H1 (cell line): ENCODE measurements around the gene NCOA1. TPM values are rescaled to one million over a fixed set of nuclear protein-coding genes. Genes with fewer than 3 reads are reported as not detected.

Source experiments
- CTCF ChIA-PET: fragments of 300-600 bp; sonication (Branson Sonifier 250); formaldehyde crosslinking; loops from one replicate; lab custom pipeline; 2021; ENCODE audit not compliant: partially characterized antibody; lab: Charles Lee
- POLR2A ChIA-PET: fragments of 300-600 bp; sonication (Branson Sonifier 250); formaldehyde crosslinking; loops from one replicate; lab custom pipeline; 2021; ENCODE audit warnings: inconsistent platforms; ENCODE audit not compliant: partially characterized antibody; lab: Charles Lee
- DNase-seq, 2 experiments: peaks; one replicate each; pipeline versions ENCODE4 v3.0.0 to v3.0.0-alpha.2; 2010 to 2022; ENCODE audit warnings: low spot score in 2 of 2, low read depth in 1 of 2, mixed read lengths in 1 of 2
- FAIRE-seq: peaks from 2 replicates; lab custom pipeline; 2011; peaks lifted over from hg19 to GRCh38; lab: Jason Lieb, UNC
- H2AFZ ChIP-seq: 2 replicates; pipeline ENCODE4 v1.8.1; 2012; ENCODE audit warnings: low read length, inconsistent platforms
- H2AK5ac ChIP-seq: 2 replicates; pipeline ENCODE4 v1.6.1; 2013; ENCODE audit warnings: low read depth, low read length
- H2BK120ac ChIP-seq: replicated peaks from 2 replicates; pipeline ENCODE3; 2013; ENCODE audit warnings: low read depth, low read length, inconsistent platforms
- H2BK12ac ChIP-seq: 2 replicates; pipeline ENCODE4 v1.6.1; 2013; ENCODE audit warnings: low read depth, low read length
- H2BK15ac ChIP-seq: 2 replicates; pipeline ENCODE4 v1.6.1; 2013; ENCODE audit warnings: low read length
- H2BK20ac ChIP-seq: 2 replicates; pipeline ENCODE4 v1.6.1; 2013; ENCODE audit warnings: low read length
- H2BK5ac ChIP-seq: 2 replicates; pipeline ENCODE4 v1.6.1; 2013; ENCODE audit warnings: low read depth, low read length
- H3K14ac ChIP-seq: 2 replicates; pipeline ENCODE4 v1.6.1; 2013; ENCODE audit warnings: inconsistent platforms; ENCODE audit not compliant: insufficient read length
- H3K18ac ChIP-seq: 2 replicates; pipeline ENCODE4 v1.6.1; 2013; ENCODE audit warnings: low read length; ENCODE audit errors: extremely low read depth
- H3K23ac ChIP-seq: 2 replicates; pipeline ENCODE4 v1.6.1; 2013; ENCODE audit warnings: inconsistent platforms; ENCODE audit not compliant: insufficient read length
- H3K23me2 ChIP-seq: 2 replicates; pipeline ENCODE4 v1.6.1; 2013; ENCODE audit warnings: low read depth, low read length
- H3K27ac ChIP-seq: 2 replicates; pipeline ENCODE4 v1.6.1; 2011; ENCODE audit warnings: low read depth, low read length, inconsistent platforms
- H3K27me3 ChIP-seq, 4 experiments: replicated peaks in 1 of 4; 1 replicate in 1 of 4; 2 replicates in 3 of 4; pipeline versions ENCODE4 v1.6.1 to v1.8.1; 2011 to 2013; ENCODE audit warnings: low read length in 3 of 4, mild to moderate bottlenecking in 3 of 4, inconsistent platforms in 2 of 4, mixed read lengths in 2 of 4, moderate library complexity in 1 of 4; ENCODE audit not compliant: control insufficient read depth in 3 of 4, insufficient read depth in 3 of 4; ENCODE audit errors: extremely low read depth in 1 of 4
- H3K36me3 ChIP-seq, 4 experiments: 2 replicates each; pipeline versions ENCODE4 v1.6.1 to v1.8.1; 2011 to 2013; ENCODE audit warnings: mild to moderate bottlenecking in 4 of 4, low read length in 3 of 4, moderate library complexity in 2 of 4, control low read depth in 1 of 4, inconsistent platforms in 1 of 4; ENCODE audit not compliant: insufficient read depth in 4 of 4, control insufficient read depth in 2 of 4
- H3K4ac ChIP-seq: replicated peaks from 2 replicates; pipeline ENCODE3; 2013; ENCODE audit warnings: low read length, low read depth, mixed read lengths, inconsistent platforms; ENCODE audit not compliant: insufficient read length
- H3K4me1 ChIP-seq, 4 experiments: replicated peaks in 1 of 4; 1 replicate in 1 of 4; 2 replicates in 3 of 4; pipeline versions ENCODE4 v1.6.1 to v1.8.1; 2011 to 2013; ENCODE audit warnings: low read length in 3 of 4, inconsistent platforms in 2 of 4, mixed read lengths in 1 of 4; ENCODE audit not compliant: insufficient read depth in 4 of 4, control insufficient read depth in 3 of 4
- H3K4me2 ChIP-seq, 2 experiments: 2 replicates each; pipeline versions ENCODE4 v1.6.1 to v1.8.1; 2011 to 2013; ENCODE audit warnings: low read depth in 2 of 2, low read length in 2 of 2, control low read depth in 1 of 2, inconsistent platforms in 1 of 2, mild to moderate bottlenecking in 1 of 2; ENCODE audit not compliant: insufficient read depth in 1 of 2
- H3K4me3 ChIP-seq, 4 experiments: fragments of 200-600, 300-600 bp in 1 of 4; sonication (generic), shearing (Covaris generic), sonication (Bioruptor Twin) in 1 of 4; 2 replicates each; pipeline versions ENCODE4 v1.5.1 to v1.8.1; 2011 to 2016; ENCODE audit warnings: low read length in 4 of 4, low read depth in 3 of 4, control low read depth in 2 of 4, inconsistent platforms in 2 of 4, mild to moderate bottlenecking in 2 of 4, mixed read lengths in 1 of 4, moderate library complexity in 1 of 4; ENCODE audit not compliant: insufficient read depth in 2 of 4; ENCODE audit errors: extremely low read depth in 1 of 4
- H3K56ac ChIP-seq: replicated peaks from 2 replicates; pipeline ENCODE3; 2013; ENCODE audit warnings: low read depth, mild to moderate bottlenecking, mixed read lengths, low read length, inconsistent platforms; ENCODE audit not compliant: insufficient read length
- H3K79me1 ChIP-seq: 2 replicates; pipeline ENCODE4 v1.6.1; 2013; ENCODE audit warnings: low read depth, low read length, control low read depth
- H3K79me2 ChIP-seq, 2 experiments: 2 replicates each; pipeline versions ENCODE4 v1.6.1 to v1.8.1; 2012 to 2013; ENCODE audit warnings: low read length in 2 of 2, mild to moderate bottlenecking in 2 of 2, inconsistent platforms in 1 of 2; ENCODE audit not compliant: insufficient read depth in 2 of 2, control insufficient read depth in 1 of 2
- H3K9ac ChIP-seq, 4 experiments: replicated peaks in 1 of 4; 1 replicate in 1 of 4; 2 replicates in 3 of 4; pipeline versions ENCODE4 v1.6.1 to v1.8.1; 2011 to 2013; ENCODE audit warnings: low read depth in 3 of 4, low read length in 3 of 4, control low read depth in 2 of 4, mild to moderate bottlenecking in 2 of 4, moderate library complexity in 2 of 4, inconsistent platforms in 1 of 4; ENCODE audit errors: extremely low read depth in 1 of 4
- H3K9me3 ChIP-seq, 2 experiments: 2 replicates each; pipeline versions ENCODE4 v1.6.1 to v1.8.1; 2012 to 2013; ENCODE audit warnings: mild to moderate bottlenecking in 2 of 2, moderate library complexity in 2 of 2, control low read depth in 1 of 2, inconsistent platforms in 1 of 2, low read depth in 1 of 2, low read length in 1 of 2, mixed read lengths in 1 of 2; ENCODE audit not compliant: insufficient read depth in 2 of 2
- H4K20me1 ChIP-seq, 2 experiments: replicated peaks in 1 of 2; 2 replicates each; pipeline versions ENCODE3 to v1.8.1; 2011 to 2013; ENCODE audit warnings: inconsistent platforms in 2 of 2, low read length in 2 of 2, mild to moderate bottlenecking in 1 of 2; ENCODE audit not compliant: insufficient read depth in 2 of 2, control insufficient read depth in 1 of 2
- H4K5ac ChIP-seq: 2 replicates; pipeline ENCODE4 v1.6.1; 2013; ENCODE audit warnings: low read length, low read depth, mixed read lengths, inconsistent platforms; ENCODE audit not compliant: insufficient read length
- H4K8ac ChIP-seq: 2 replicates; pipeline ENCODE4 v1.8.0; 2013; ENCODE audit warnings: mild to moderate bottlenecking, moderate library complexity, low read length, inconsistent platforms; ENCODE audit not compliant: insufficient read depth; ENCODE audit errors: extremely low read depth
- H4K91ac ChIP-seq: replicated peaks from 2 replicates; pipeline ENCODE3; 2013; ENCODE audit warnings: low read length, mixed read lengths, inconsistent platforms; ENCODE audit not compliant: insufficient read length
- CREB1 ChIP-seq: IDR thresholded peaks from 2 replicates; pipeline ENCODE4 v1.6.1; 2012; ENCODE audit warnings: inconsistent platforms
- JUN ChIP-seq: IDR thresholded peaks from 2 replicates; pipeline ENCODE4 v1.6.1; 2011; ENCODE audit warnings: low read depth, mild to moderate bottlenecking, improper control_type of control experiment, low read length
- MAX ChIP-seq: IDR thresholded peaks from 2 replicates; pipeline ENCODE4 v1.6.1; 2012; ENCODE audit warnings: inconsistent platforms
- RAD21 ChIP-seq, 2 experiments: IDR thresholded peaks in 1 of 2; conservative IDR thresholded peaks in 1 of 2; 2 replicates each; pipeline ENCODE4 v1.6.1; 2011; ENCODE audit warnings: low read depth in 2 of 2, low read length in 2 of 2, improper control_type of control experiment in 1 of 2, inconsistent platforms in 1 of 2, mild to moderate bottlenecking in 1 of 2, moderate library complexity in 1 of 2
- RNF2 ChIP-seq: fragments of 200-900, 300-1000 bp; sonication (generic); IDR thresholded peaks from 2 replicates; pipeline ENCODE4 v1.7.1; 2016; ENCODE audit warnings: borderline replicate concordance, low read depth, mild to moderate bottlenecking, antibody characterized with exemption, low read length; ENCODE audit not compliant: poor library complexity, severe bottlenecking; ENCODE audit errors: missing control alignments
- TEAD4 ChIP-seq: IDR thresholded peaks from 2 replicates; pipeline ENCODE4 v1.6.1; 2012; ENCODE audit warnings: low read depth, low read length, inconsistent platforms, mixed read lengths
- WGBS, 2 experiments: shearing (Covaris generic) in 1 of 2; methylation state at CpG; one replicate each; pipeline versions ENCODE4 v1.1.6 to v1.1.7; 2013 to 2015; ENCODE audit warnings: low lambda C conversion rate in 2 of 2, mixed read lengths in 2 of 2, inconsistent platforms in 1 of 2, low coverage in 1 of 2, missing lambda C conversion rate in 1 of 2; ENCODE audit not compliant: insufficient replicate concordance in 2 of 2, insufficient coverage in 1 of 2, insufficient read length in 1 of 2; ENCODE audit errors: extremely low coverage in 1 of 2, missing lambda C conversion rate in 1 of 2; 5-methylcytosine and 5-hydroxymethylcytosine counted together
- long read RNA-seq, 2 experiments: library from RNA in 1 of 2; library from capped mRNA in 1 of 2; stranded (forward); transcript quantifications; one replicate each; pipeline ENCODE4 v2.0.0, GENCODE V29; 2021; ENCODE audit warnings: inconsistent platforms in 1 of 2
- polyA minus RNA-seq, 3 experiments: library from RNA; depleted of rRNA, polyadenylated mRNA; stranded (reverse); fragments of >200 nt; gene quantifications; 1 replicate in 2 of 3; 2 replicates in 1 of 3; pipeline ENCODE4 v1.2.3, GENCODE V29; 2011
- polyA plus RNA-seq, 7 experiments: library from polyadenylated mRNA; depleted of rRNA in 3 of 7; stranded (reverse) in 5 of 7; unstranded in 2 of 7; fragments of >200 nt in 5 of 7; fragments of 200-250 nt in 2 of 7; gene quantifications; 1 replicate in 5 of 7; 2 replicates in 1 of 7; 4 replicates in 1 of 7; pipeline versions ENCODE4 v1.2.1 to v1.2.3, GENCODE V29; 2011 to 2013; ENCODE audit warnings: missing spikeins in 2 of 7, mixed read lengths in 2 of 7
- total RNA-seq: library from RNA; stranded (reverse); fragmentation: NEBNext Ultra II Directional; extraction: Animal tissue kit (Norgen Biotek cat#: 25700); gene quantifications from 2 replicates; pipeline ENCODE4 v1.2.1, GENCODE V29; 2021

NCOA1 gene
- total RNA-seq: 16.6 and 17.9 TPM in 2 replicates
- 8.3 and 12.8 TPM in 2 replicates for polyA plus RNA-seq (2011; rRNA removed)
- 12.0 TPM for polyA plus RNA-seq (2011; cell fraction: cytosol; rRNA removed)
- polyA plus RNA-seq (2011; cell fraction: nucleus; rRNA removed): 12.3 TPM
- polyA plus RNA-seq (2012, experiment 1 of 2): 8.1 to 11.5 TPM (median 10.3 TPM) in 4 replicates
- polyA plus RNA-seq (2012, experiment 2 of 2): 0.75 TPM
- 8.9 TPM for polyA plus RNA-seq (2013, experiment 1 of 2)
- 8.7 TPM for polyA plus RNA-seq (2013, experiment 2 of 2)
- polyA minus RNA-seq (2011; rRNA and poly(A)+ RNA removed): 40.0 and 47.1 TPM in 2 replicates
- 15.0 TPM for polyA minus RNA-seq (2011; cell fraction: cytosol; rRNA and poly(A)+ RNA removed)
- 59.0 TPM for polyA minus RNA-seq (2011; cell fraction: nucleus; rRNA and poly(A)+ RNA removed)
- long read RNA-seq, experiment 1, partial matches to known transcripts: 7 of 16 reads
- long read RNA-seq, experiment 1, other reads (novel, unspliced or antisense): 9 of 16 reads
- long read RNA-seq, experiment 2, partial matches to known transcripts: 1 of 2 reads
- long read RNA-seq, experiment 2, other reads (novel, unspliced or antisense): 1 of 2 reads

DNA sequence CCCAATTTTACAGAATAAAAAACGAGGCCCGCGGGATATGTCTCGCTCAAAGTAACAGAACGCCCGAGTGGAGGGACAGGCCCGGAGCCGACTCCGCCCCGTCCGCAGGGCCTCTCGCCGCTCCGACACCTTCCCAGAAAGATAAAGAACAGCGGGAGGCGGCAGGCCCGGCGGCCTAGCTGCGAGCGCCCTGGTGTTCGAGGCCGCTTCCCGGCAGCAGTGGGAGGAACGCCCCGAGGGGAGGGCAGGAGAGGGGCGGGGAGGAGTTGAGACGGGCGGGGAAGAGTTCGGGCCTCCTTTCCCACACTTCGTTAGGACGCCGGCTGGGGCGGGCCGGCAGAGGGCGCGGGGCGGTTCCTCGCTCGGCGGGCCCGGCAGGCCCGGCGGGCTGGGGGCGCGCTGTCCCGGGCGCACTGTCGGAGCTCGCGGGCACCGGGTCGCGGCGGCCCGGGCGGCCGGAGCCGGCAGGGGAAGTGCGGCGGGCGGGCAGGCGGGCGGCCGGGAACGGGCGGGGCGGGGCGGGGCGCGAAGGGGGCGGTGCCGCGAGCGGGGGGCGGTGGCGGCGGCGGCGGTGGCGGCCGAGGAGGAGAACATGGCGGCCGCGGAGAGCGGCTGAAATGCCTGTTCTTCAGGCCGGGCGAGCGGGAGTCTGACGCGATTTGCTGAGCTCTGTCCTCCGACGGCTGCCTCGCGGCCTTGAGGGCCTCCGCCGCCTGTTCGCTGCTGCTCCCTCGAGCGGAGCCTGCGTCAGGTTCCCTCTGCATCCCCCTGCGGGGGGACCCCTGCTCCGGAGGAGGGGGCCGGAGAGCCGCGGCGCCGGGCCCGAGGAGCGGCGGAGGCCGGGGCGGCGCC is at the start of gene NCOA1:
TSS of gene NCOA1 (plus strand) at position 565 of the 852 bp plus-strand sequence. CDS start 167,424 bp downstream, outside the sequence.
- H3K27ac ChIP-seq: peak within 1 kb of the TSS; percentile 60; the same call in 1 of the 2 replicates
- peak within 1 kb of the TSS; percentile 91; the same call in 1 of the 2 replicates for H2BK5ac ChIP-seq
- H3K23ac ChIP-seq: no peak within 1 kb of the TSS
- peaks cover 19% of the 10 kb centered on the region for H3K23me2 ChIP-seq
- peak within 1 kb of the TSS; percentile 64; the same call in 1 of the 2 replicates for H4K8ac ChIP-seq
- peak within 1 kb of the TSS; percentile 96; the same call in 1 of the 2 replicates for H3K18ac ChIP-seq
- H2BK20ac ChIP-seq: no peak within 1 kb of the TSS
- H3K79me2 ChIP-seq: peaks cover 0 to 32% of the 10 kb centered on the region in 2 experiments; a peak in 2 of 4 replicates
- peaks cover 0 to 5% of the 10 kb centered on the region in 2 experiments for H4K20me1 ChIP-seq
- H4K91ac ChIP-seq: peak within 1 kb of the TSS; percentile 58
- H2AFZ ChIP-seq: peak within 1 kb of the TSS; percentile 91; the same call in 1 of the 2 replicates
- H2BK12ac ChIP-seq: peak within 1 kb of the TSS; percentile 55; the same call in 1 of the 2 replicates
- H2AK5ac ChIP-seq: no peak within 1 kb of the TSS
- H3K4me3 ChIP-seq: peak within 1 kb of the TSS; percentile 59 to 87 (median 80)
- H3K4ac ChIP-seq: no peak within 1 kb of the TSS
- FAIRE-seq (no peak), DNase-seq (peak; percentile 61 to 89)
- ChIA-PET POLR2A (interaction anchor here (0.6 to 1.3 kb wide), 3 partner anchors 30 to 302 kb away, joined by 3 read pairs; partner anchors contain the start of genes CENPO and PTRHD1), CTCF (interaction anchor here (1.2 to 1.3 kb wide), 2 partner anchors 68 to 299 kb away, joined by 3 to 5 read pairs; no protein-coding TSS in a partner anchor)
- peaks cover 0 to 6% (median 5%) of the 10 kb centered on the region in 4 experiments; a peak in 3 of 7 replicates for H3K27me3 ChIP-seq
- H3K9me3 ChIP-seq: no peaks in the 10 kb centered on the region
- H3K4me1 ChIP-seq: peaks cover 5 to 16% (median 10%) of the 10 kb centered on the region in 4 experiments; a peak in 6 of 7 replicates
- H3K79me1 ChIP-seq: peaks cover 6% of the 10 kb centered on the region
- H4K5ac ChIP-seq: peak within 1 kb of the TSS; percentile 92
- H3K14ac ChIP-seq: no peak within 1 kb of the TSS
- peak within 1 kb of the TSS; percentile 48 for H3K56ac ChIP-seq
- WGBS, 2 experiments: 0% methylated on average over 25 of the region's 113 CpGs; no CpG with 5 or more reads in 1 of the 2 experiments
- peak within 1 kb of the TSS; percentile 31 to 67 (median 58) for H3K9ac ChIP-seq
- no peak within 1 kb of the TSS for H2BK120ac ChIP-seq
- peak within 1 kb of the TSS; percentile 83; the same call in 1 of the 2 replicates for H2BK15ac ChIP-seq
- H3K36me3 ChIP-seq: no peaks in the 10 kb centered on the region
- H3K4me2 ChIP-seq: peak within 1 kb of the TSS; percentile 89 to 97
- TF ChIP-seq JUN (no peak), RAD21 (IDR thresholded peaks at IDR 0.05 in 1 of 2, conservative IDR thresholded peaks at IDR 0.05 in 1 of 2; ENCODE audit: low read depth in 2 of 2, low read length in 2 of 2) (peak in 1 of 2 experiments; percentile 19; a peak in 1 of 4 replicates), MAX (peak; percentile 12; the same call in 1 of the 2 replicates), RNF2 (no peak), CREB1 (no peak), TEAD4 (no peak; the same call in 1 of the 2 replicates)
